Measurements from ENCODE around the gene COL5A2. TPM values are rescaled to one million over a fixed set of nuclear protein-coding genes. Genes with fewer than 3 reads are reported as not detected.

COL5A2 gene
- total and polyA plus RNA-seq, 2 donors (not counting 3 experiments of a cell fraction or from before 2014, with no cell fraction given): 47.4 to 123 TPM

DNA sequence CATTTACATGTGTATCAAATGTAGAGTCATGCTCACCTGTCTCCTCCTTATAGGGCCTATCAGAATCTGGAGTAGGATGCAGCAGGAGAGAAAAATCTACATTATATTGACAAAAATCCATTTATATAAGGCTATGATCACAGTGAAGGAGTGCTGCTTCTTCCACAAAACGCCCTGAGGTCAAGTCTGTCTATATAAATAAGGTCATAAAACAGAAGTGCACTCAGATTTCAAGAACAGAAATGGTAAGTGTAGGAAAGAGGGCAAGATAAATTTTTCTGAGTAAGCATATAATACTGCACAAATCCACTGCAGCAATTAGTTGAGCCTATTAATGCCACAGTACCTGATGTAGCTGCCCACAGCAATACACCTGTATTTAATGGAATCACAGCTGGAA is 51.8 kb downstream of the COL5A2 start:
- DNase-seq (ENCODE audit: low read depth, low spot score) (no peak), FAIRE-seq (no peak)
- H3K4me1 ChIP-seq (ENCODE audit: control insufficient read depth, extremely low read depth, insufficient read depth, low read length): peaks cover 3% of the 10 kb centered on the region
- no peaks in the 10 kb centered on the region for H4K20me1 ChIP-seq (replicated peaks; ENCODE audit: control insufficient read depth, extremely low read depth, insufficient read depth, low read length)
- ChIA-PET POLR2A (no interaction called here), CTCF (no interaction called here)
- H3K4me2 ChIP-seq (ENCODE audit: insufficient read depth, low read length): no peak overlapping the region
- TF ChIP-seq, protein P1, sequence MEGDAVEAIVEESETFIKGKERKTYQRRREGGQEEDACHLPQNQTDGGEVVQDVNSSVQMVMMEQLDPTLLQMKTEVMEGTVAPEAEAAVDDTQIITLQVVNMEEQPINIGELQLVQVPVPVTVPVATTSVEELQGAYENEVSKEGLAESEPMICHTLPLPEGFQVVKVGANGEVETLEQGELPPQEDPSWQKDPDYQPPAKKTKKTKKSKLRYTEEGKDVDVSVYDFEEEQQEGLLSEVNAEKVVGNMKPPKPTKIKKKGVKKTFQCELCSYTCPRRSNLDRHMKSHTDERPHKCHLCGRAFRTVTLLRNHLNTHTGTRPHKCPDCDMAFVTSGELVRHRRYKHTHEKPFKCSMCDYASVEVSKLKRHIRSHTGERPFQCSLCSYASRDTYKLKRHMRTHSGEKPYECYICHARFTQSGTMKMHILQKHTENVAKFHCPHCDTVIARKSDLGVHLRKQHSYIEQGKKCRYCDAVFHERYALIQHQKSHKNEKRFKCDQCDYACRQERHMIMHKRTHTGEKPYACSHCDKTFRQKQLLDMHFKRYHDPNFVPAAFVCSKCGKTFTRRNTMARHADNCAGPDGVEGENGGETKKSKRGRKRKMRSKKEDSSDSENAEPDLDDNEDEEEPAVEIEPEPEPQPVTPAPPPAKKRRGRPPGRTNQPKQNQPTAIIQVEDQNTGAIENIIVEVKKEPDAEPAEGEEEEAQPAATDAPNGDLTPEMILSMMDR (IDR thresholded peaks at IDR 0.05; ENCODE audit: extremely low read depth in 1 of 2, insufficient read depth in 1 of 2, low read depth in 1 of 2, low read length in 2 of 2): no peak
- TF ChIP-seq EZH2 (IDR thresholded peaks at IDR 0.05; ENCODE audit: borderline replicate concordance, low read depth, low read length, severe bottlenecking): no peak
- no peak overlapping the region for H2AFZ ChIP-seq (ENCODE audit: low read depth, low read length)
- intact Hi-C loops (cut with micrococcal nuclease): no loop called here
- H3K27me3 ChIP-seq (ENCODE audit: control insufficient read depth in 2 of 2, insufficient read depth in 2 of 2, low read length in 2 of 2): no peaks in the 10 kb centered on the region
- no TSS peak for BruUV-seq (replicated peaks)
- peaks cover 5% of the 10 kb centered on the region for H3K79me2 ChIP-seq (ENCODE audit: control insufficient read depth, insufficient read depth, low read length)
- no peaks in the 10 kb centered on the region for H3K9me3 ChIP-seq (replicated peaks; ENCODE audit: control insufficient read depth, insufficient read depth, low read length)
- dilution Hi-C loops (cut with MboI; ENCODE audit: extremely low pct_ligation_motif_present, low sequenced_read_pairs): no loop called here
- no peak overlapping the region for H3K4me3 ChIP-seq (replicated peaks in 1 of 3; ENCODE audit: insufficient read depth in 1 of 3, low read depth in 1 of 3, low read length in 3 of 3)
- H3K27ac ChIP-seq (ENCODE audit: insufficient read depth, low read depth, low read length): no peak overlapping the region
- no peaks in the 10 kb centered on the region for H3K9me1 ChIP-seq (replicated peaks; ENCODE audit: control insufficient read depth, extremely low read depth, insufficient read depth, low read length)
- H3K36me3 ChIP-seq (ENCODE audit: control insufficient read depth in 2 of 2, extremely low read depth in 1 of 2, insufficient read depth in 2 of 2, low read length in 2 of 2): no peaks in the 10 kb centered on the region
- no peak overlapping the region for H3K9ac ChIP-seq (replicated peaks; ENCODE audit: extremely low read depth, insufficient read depth, low read length)

DNA sequence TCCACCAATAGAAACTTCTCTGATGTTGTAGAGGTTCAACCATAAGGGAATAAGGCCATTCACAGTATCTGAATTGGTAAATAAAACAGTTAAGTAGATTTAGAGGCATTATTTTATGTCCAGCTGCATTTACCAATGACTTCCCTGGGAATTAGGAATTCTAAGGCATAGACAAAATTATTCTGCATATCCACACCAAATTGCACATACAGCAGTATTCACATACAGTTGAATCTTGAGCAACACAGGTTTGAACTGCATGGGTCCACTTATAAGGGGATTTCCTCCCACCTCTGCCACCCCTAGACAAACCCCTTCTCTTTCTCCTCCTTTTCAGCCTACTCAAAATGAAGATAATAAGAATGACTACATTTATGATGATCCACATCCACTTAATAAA is 54.4 kb downstream of the COL5A2 start:
- no TSS peak for BruUV-seq (replicated peaks)
- Histone ChIP-seq H4K20me1 (replicated peaks; ENCODE audit: control insufficient read depth, extremely low read depth, insufficient read depth, low read length) (no peaks in the 10 kb centered on the region), H3K4me1 (ENCODE audit: control insufficient read depth, extremely low read depth, insufficient read depth, low read length) (peaks cover 3% of the 10 kb centered on the region), H3K79me2 (ENCODE audit: control insufficient read depth, insufficient read depth, low read length) (peaks cover 5% of the 10 kb centered on the region), H3K4me3 (replicated peaks in 1 of 3; ENCODE audit: insufficient read depth in 1 of 3, low read depth in 1 of 3, low read length in 3 of 3) (no peak overlapping the region), H3K27ac (ENCODE audit: insufficient read depth, low read depth, low read length) (no peak overlapping the region), H3K27me3 (ENCODE audit: control insufficient read depth in 2 of 2, insufficient read depth in 2 of 2, low read length in 2 of 2) (no peaks in the 10 kb centered on the region), H2AFZ (ENCODE audit: low read depth, low read length) (no peak overlapping the region), H3K9me1 (replicated peaks; ENCODE audit: control insufficient read depth, extremely low read depth, insufficient read depth, low read length) (no peaks in the 10 kb centered on the region), H3K36me3 (ENCODE audit: control insufficient read depth in 2 of 2, extremely low read depth in 1 of 2, insufficient read depth in 2 of 2, low read length in 2 of 2) (no peaks in the 10 kb centered on the region), H3K4me2 (ENCODE audit: insufficient read depth, low read length) (no peak overlapping the region), H3K9ac (replicated peaks; ENCODE audit: extremely low read depth, insufficient read depth, low read length) (no peak overlapping the region), H3K9me3 (replicated peaks; ENCODE audit: control insufficient read depth, insufficient read depth, low read length) (no peaks in the 10 kb centered on the region)
- dilution Hi-C loops (cut with MboI; ENCODE audit: extremely low pct_ligation_motif_present, low sequenced_read_pairs) (no loop called here), intact Hi-C loops (cut with micrococcal nuclease) (no loop called here)
- FAIRE-seq: no peak
- POLR2A ChIA-PET: no interaction called here
- no peak for TF ChIP-seq JUN (IDR thresholded peaks at IDR 0.05; ENCODE audit: borderline replicate concordance, insufficient read depth, insufficient read length, low read depth)
- TF ChIP-seq, protein P1 (IDR thresholded peaks at IDR 0.05; ENCODE audit: extremely low read depth in 1 of 2, insufficient read depth in 1 of 2, low read depth in 1 of 2, low read length in 2 of 2): no peak
- TF ChIP-seq POLR2A (IDR thresholded peaks at IDR 0.05; ENCODE audit: low read depth, low read length): no peak
- no peak for TF ChIP-seq FOS (IDR thresholded peaks at IDR 0.05; ENCODE audit: borderline replicate concordance, insufficient read depth, low read length)
- no peak for TF ChIP-seq MYC (IDR thresholded peaks at IDR 0.05; ENCODE audit: low read depth, low read length)
- TF ChIP-seq, protein P2, sequence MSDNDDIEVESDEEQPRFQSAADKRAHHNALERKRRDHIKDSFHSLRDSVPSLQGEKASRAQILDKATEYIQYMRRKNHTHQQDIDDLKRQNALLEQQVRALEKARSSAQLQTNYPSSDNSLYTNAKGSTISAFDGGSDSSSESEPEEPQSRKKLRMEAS (IDR thresholded peaks at IDR 0.05; ENCODE audit: insufficient read depth, insufficient read length): no peak
- TF ChIP-seq GATA2 (IDR thresholded peaks at IDR 0.05; ENCODE audit: insufficient read depth, insufficient read length, low read depth, low read length): no peak
- TF ChIP-seq POLR2AphosphoS5 (IDR thresholded peaks at IDR 0.05; ENCODE audit: insufficient read depth, low read depth, low read length): no peak
- TF ChIP-seq EZH2 (IDR thresholded peaks at IDR 0.05; ENCODE audit: borderline replicate concordance, low read depth, low read length, severe bottlenecking): no peak
- CTCF ChIA-PET: interaction anchor here (2.5 kb wide), 1 partner anchor 53 kb away, joined by 10 read pairs; no protein-coding TSS in a partner anchor
- no peak for DNase-seq (ENCODE audit: low read depth, low spot score)

Data from endothelial cell of umbilical vein (primary cell).